Mesenchymal stem cell (in vitro differentiated cells and primary cell): ENCODE measurements around the gene PIK3CA.
"Not testable (repeated sequence)": the region's sequence is repeated elsewhere in the genome, so short reads cannot be mapped to it uniquely, and the experiment has no call there.

Experiments used
- DNase-seq: peaks from one replicate; pipeline ENCODE4 v3.0.0-alpha.2; 2013
- H2AFZ ChIP-seq: one replicate; pipeline ENCODE4 v1.6.1; 2013; ENCODE audit warnings: low read depth, mild to moderate bottlenecking, control low read depth, inconsistent platforms, low read length, moderate library complexity
- H2AK5ac ChIP-seq: 2 replicates; pipeline ENCODE4 v1.6.1; 2013; ENCODE audit warnings: low read length, moderate library complexity, mild to moderate bottlenecking, inconsistent platforms; ENCODE audit not compliant: severe bottlenecking
- H2BK120ac ChIP-seq: one replicate; pipeline ENCODE4 v1.6.1; 2013; ENCODE audit warnings: low read depth, mild to moderate bottlenecking, inconsistent platforms, low read length, moderate library complexity
- H2BK12ac ChIP-seq, 2 experiments: one replicate each; pipeline ENCODE4 v1.6.1; 2013; ENCODE audit warnings: inconsistent platforms in 2 of 2, low read length in 2 of 2, mild to moderate bottlenecking in 2 of 2, moderate library complexity in 2 of 2, control low read depth in 1 of 2
- H2BK15ac ChIP-seq: one replicate; pipeline ENCODE4 v1.6.1; 2013; ENCODE audit warnings: mild to moderate bottlenecking, low read depth, inconsistent platforms; ENCODE audit not compliant: poor library complexity, severe bottlenecking
- H2BK5ac ChIP-seq: 2 replicates; pipeline ENCODE4 v1.6.1; 2013; ENCODE audit warnings: low read depth, mild to moderate bottlenecking, low read length, control low read depth, inconsistent platforms; ENCODE audit not compliant: poor library complexity, severe bottlenecking
- H3K14ac ChIP-seq, 2 experiments: one replicate each; pipeline ENCODE4 v1.6.1; 2013; ENCODE audit warnings: inconsistent platforms in 2 of 2, low read length in 2 of 2, control low read depth in 1 of 2, mild to moderate bottlenecking in 1 of 2, moderate library complexity in 1 of 2
- H3K18ac ChIP-seq, 2 experiments: one replicate each; pipeline ENCODE4 v1.6.1; 2013; ENCODE audit warnings: inconsistent platforms in 2 of 2, low read length in 2 of 2, control low read depth in 1 of 2, low read depth in 1 of 2, mild to moderate bottlenecking in 1 of 2
- H3K23ac ChIP-seq, 2 experiments: one replicate each; pipeline ENCODE4 v1.6.1; 2013; ENCODE audit warnings: inconsistent platforms in 2 of 2, low read length in 2 of 2, mild to moderate bottlenecking in 2 of 2, moderate library complexity in 2 of 2, control low read depth in 1 of 2
- H3K27ac ChIP-seq: 2 replicates; pipeline ENCODE4 v1.5.1; 2013; ENCODE audit warnings: mild to moderate bottlenecking, moderate library complexity, low read length, control low read depth, inconsistent platforms; ENCODE audit not compliant: poor library complexity, severe bottlenecking
- H3K27me3 ChIP-seq, 2 experiments: 2 replicates each; pipeline versions ENCODE4 v1.6.1 to v1.7.0; 2013; ENCODE audit warnings: low read length in 2 of 2, mild to moderate bottlenecking in 2 of 2, moderate library complexity in 2 of 2, control low read depth in 1 of 2, inconsistent platforms in 1 of 2; ENCODE audit not compliant: control insufficient read depth in 1 of 2, insufficient read depth in 1 of 2
- H3K36me3 ChIP-seq, 2 experiments: 2 replicates each; pipeline versions ENCODE4 v1.6.1 to v1.7.0; 2013; ENCODE audit warnings: low read length in 2 of 2, control low read depth in 1 of 2, inconsistent platforms in 1 of 2, low read depth in 1 of 2, mild to moderate bottlenecking in 1 of 2; ENCODE audit not compliant: insufficient read depth in 2 of 2, control insufficient read depth in 1 of 2
- H3K4ac ChIP-seq, 2 experiments: one replicate each; pipeline ENCODE4 v1.6.1; 2013; ENCODE audit warnings: inconsistent platforms in 2 of 2, low read length in 2 of 2, mild to moderate bottlenecking in 2 of 2, moderate library complexity in 2 of 2, control low read depth in 1 of 2, low read depth in 1 of 2
- H3K4me1 ChIP-seq: 2 replicates; pipeline ENCODE4 v1.6.1; 2013; ENCODE audit warnings: low read depth, low read length, control low read depth; ENCODE audit not compliant: control insufficient read depth, insufficient read depth
- H3K4me2 ChIP-seq: 2 replicates; pipeline ENCODE4 v1.6.1; 2013; ENCODE audit warnings: low read length, mild to moderate bottlenecking, inconsistent platforms; ENCODE audit not compliant: poor library complexity, severe bottlenecking
- H3K4me3 ChIP-seq, 2 experiments: 2 replicates each; pipeline versions ENCODE4 v1.5.1 to v1.7.0; 2013; ENCODE audit warnings: low read length in 2 of 2, mild to moderate bottlenecking in 2 of 2, control low read depth in 1 of 2, low read depth in 1 of 2; ENCODE audit not compliant: insufficient read depth in 1 of 2
- H3K79me1 ChIP-seq: replicated peaks from 2 replicates; pipeline ENCODE4 v1.6.1; 2013; ENCODE audit warnings: mild to moderate bottlenecking, control low read depth, low read length, inconsistent platforms; ENCODE audit not compliant: poor library complexity, severe bottlenecking
- H3K9ac ChIP-seq: 2 replicates; pipeline ENCODE4 v1.7.0; 2013; ENCODE audit warnings: mild to moderate bottlenecking, low read length, moderate library complexity
- H3K9me3 ChIP-seq: 2 replicates; pipeline ENCODE4 v1.7.0; 2013; ENCODE audit warnings: mild to moderate bottlenecking, low read length; ENCODE audit not compliant: control insufficient read depth
- H4K8ac ChIP-seq: one replicate; pipeline ENCODE4 v1.6.1; 2013; ENCODE audit warnings: inconsistent platforms, mild to moderate bottlenecking, low read length, moderate library complexity
- H4K91ac ChIP-seq: one replicate; pipeline ENCODE4 v1.6.1; 2013; ENCODE audit warnings: mild to moderate bottlenecking, low read length, inconsistent platforms
- WGBS: methylation state at CpG from one replicate; pipeline ENCODE4 v1.1.7; 2013; ENCODE audit warnings: mixed read lengths; 5-methylcytosine and 5-hydroxymethylcytosine counted together

Gene PIK3CA

GRCh38 chr3:179242859-179243258, 94.7 kb downstream of the PIK3CA start:
- not testable (repeated sequence) for H3K9me3 ChIP-seq, H3K9ac ChIP-seq, H2BK15ac ChIP-seq, H3K36me3 ChIP-seq, H4K8ac ChIP-seq, H3K4ac ChIP-seq, H3K18ac ChIP-seq, H2BK5ac ChIP-seq, H3K14ac ChIP-seq, H3K4me3 ChIP-seq, H3K23ac ChIP-seq, DNase-seq, H3K4me1 ChIP-seq, H3K27me3 ChIP-seq, H3K79me1 ChIP-seq, H3K27ac ChIP-seq, H2BK12ac ChIP-seq, H2AK5ac ChIP-seq, H4K91ac ChIP-seq, H2BK120ac ChIP-seq, H2AFZ ChIP-seq, H3K4me2 ChIP-seq
- 100% methylated on average over 1 of the region's 2 CpGs for WGBS

GRCh38 chr3:179244878-179245277, 96.7 kb downstream of the PIK3CA start:
- Histone ChIP-seq H3K27ac (no peak overlapping the region), H3K23ac (no peak overlapping the region), H2BK120ac (no peak overlapping the region), H2BK12ac (no peak overlapping the region), H2BK5ac (no peak overlapping the region), H3K14ac (no peak overlapping the region), H3K4me1 (no peaks in the 10 kb centered on the region), H2AFZ (no peak overlapping the region), H3K4me2 (no peak overlapping the region), H4K8ac (no peak overlapping the region), H2AK5ac (no peak overlapping the region), H3K18ac (no peak overlapping the region), H4K91ac (no peak overlapping the region), H3K27me3 (no peaks in the 10 kb centered on the region), H2BK15ac (no peak overlapping the region), H3K9me3 (no peaks in the 10 kb centered on the region), H3K36me3 (peaks cover 0 to 7% of the 10 kb centered on the region in 2 experiments), H3K4me3 (no peak overlapping the region), H3K4ac (no peak overlapping the region), H3K9ac (no peak overlapping the region), H3K79me1 (no peaks in the 10 kb centered on the region)
- 100% methylated on average over 1 of the region's 1 CpG for WGBS
- DNase-seq = no peak

GRCh38 chr3:179247289-179248015, 99.3 kb downstream of the PIK3CA start:
- Histone ChIP-seq H3K4me3 (no peak overlapping the region), H3K14ac (no peak overlapping the region), H4K8ac (no peak overlapping the region), H3K27me3 (no peaks in the 10 kb centered on the region), H4K91ac (no peak overlapping the region), H2BK5ac (no peak overlapping the region), H2AK5ac (no peak overlapping the region), H2BK120ac (no peak overlapping the region), H2BK15ac (no peak overlapping the region), H3K36me3 (peaks cover 0 to 21% of the 10 kb centered on the region in 2 experiments), H3K9ac (no peak overlapping the region), H3K23ac (no peak overlapping the region), H3K9me3 (no peaks in the 10 kb centered on the region), H3K27ac (no peak overlapping the region), H3K18ac (no peak overlapping the region), H3K79me1 (peaks cover 3% of the 10 kb centered on the region), H3K4me1 (no peaks in the 10 kb centered on the region), H2BK12ac (no peak overlapping the region), H2AFZ (no peak overlapping the region), H3K4me2 (no peak overlapping the region), H3K4ac (no peak overlapping the region)
- WGBS = 96% methylated on average over 2 of the region's 3 CpGs
- no peak for DNase-seq

GRCh38 chr3:179250803-179251476, 102.8 kb downstream of the PIK3CA start, which contains the start of gene KCNMB3:
KCNMB3 (minus strand) TSS chr3:179251114; CDS start chr3:179250990, 124 bp downstream.
- no peaks in the 10 kb centered on the region for H3K4me1 ChIP-seq
- no peak within 1 kb of the TSS for H3K9ac ChIP-seq
- no peak for DNase-seq
- no peak within 1 kb of the TSS for H2BK12ac ChIP-seq
- no peak within 1 kb of the TSS for H4K91ac ChIP-seq
- no peak within 1 kb of the TSS for H3K4me2 ChIP-seq
- no peak within 1 kb of the TSS for H3K4me3 ChIP-seq
- H3K23ac ChIP-seq = no peak within 1 kb of the TSS
- H2BK5ac ChIP-seq = no peak within 1 kb of the TSS
- no peak within 1 kb of the TSS for H3K27ac ChIP-seq
- no peak within 1 kb of the TSS for H4K8ac ChIP-seq
- no peaks in the 10 kb centered on the region for H3K9me3 ChIP-seq
- no peak within 1 kb of the TSS for H2BK15ac ChIP-seq
- peaks cover 0 to 17% of the 10 kb centered on the region in 2 experiments for H3K36me3 ChIP-seq
- peaks cover 6% of the 10 kb centered on the region for H3K79me1 ChIP-seq
- no peak within 1 kb of the TSS for H2AFZ ChIP-seq
- H3K18ac ChIP-seq = no peak within 1 kb of the TSS
- WGBS = 80% methylated on average over 6 of the region's 6 CpGs
- no peak within 1 kb of the TSS for H2BK120ac ChIP-seq
- H3K14ac ChIP-seq = no peak within 1 kb of the TSS
- no peak within 1 kb of the TSS for H3K4ac ChIP-seq
- no peak within 1 kb of the TSS for H2AK5ac ChIP-seq
- H3K27me3 ChIP-seq = no peaks in the 10 kb centered on the region
